Liver (tissue), 9 donors: ENCODE data around the gene ZBTB7B. TPM values are rescaled to one million over a fixed set of nuclear protein-coding genes. Genes with fewer than 3 reads are reported as not detected.

Experiments
- DNase-seq: peaks from one replicate; pipeline ENCODE4 v3.0.0-alpha.2; 2017; ENCODE audit warnings: low spot score
- H3K27ac ChIP-seq, 2 donors: one replicate each; pipeline ENCODE4 v1.7.0; 2013; ENCODE audit warnings: inconsistent platforms in 2 of 2, low read length in 2 of 2, control low read depth in 1 of 2, low read depth in 1 of 2, mild to moderate bottlenecking in 1 of 2
- H3K27me3 ChIP-seq, 4 donors: one replicate each; pipeline versions ENCODE4 v1.6.1 to v1.7.0; 2013; ENCODE audit warnings: low read length in 3 of 4, inconsistent platforms in 1 of 4, mild to moderate bottlenecking in 1 of 4, moderate library complexity in 1 of 4; ENCODE audit not compliant: control insufficient read depth in 4 of 4, insufficient read depth in 4 of 4
- H3K36me3 ChIP-seq, 4 donors: one replicate each; pipeline versions ENCODE4 v1.6.1 to v1.7.0; 2013; ENCODE audit warnings: low read length in 3 of 4, mild to moderate bottlenecking in 3 of 4, low read depth in 1 of 4, moderate library complexity in 1 of 4; ENCODE audit not compliant: control insufficient read depth in 4 of 4, insufficient read depth in 3 of 4
- H3K4me1 ChIP-seq, 4 donors: one replicate each; pipeline versions ENCODE4 v1.6.1 to v1.7.0; 2013; ENCODE audit warnings: low read length in 3 of 4, mild to moderate bottlenecking in 3 of 4, moderate library complexity in 1 of 4; ENCODE audit not compliant: control insufficient read depth in 4 of 4, insufficient read depth in 4 of 4
- H3K4me3 ChIP-seq, 3 donors: one replicate each; pipeline versions ENCODE4 v1.6.1 to v1.7.0; 2013; ENCODE audit warnings: low read length in 3 of 3, control low read depth in 1 of 3, low read depth in 1 of 3, mild to moderate bottlenecking in 1 of 3
- H3K9ac ChIP-seq, 2 donors: one replicate each; pipeline ENCODE4 v1.7.0; 2013; ENCODE audit warnings: low read length in 2 of 2, mild to moderate bottlenecking in 2 of 2, moderate library complexity in 2 of 2, control low read depth in 1 of 2, low read depth in 1 of 2
- H3K9me3 ChIP-seq, 4 donors: one replicate each; pipeline versions ENCODE4 v1.6.1 to v1.7.0; 2013; ENCODE audit warnings: low read length in 3 of 4; ENCODE audit not compliant: control insufficient read depth in 4 of 4
- EGR1 ChIP-seq, 2 donors: IDR thresholded peaks; 2 replicates each; pipeline ENCODE4 v1.6.1; 2016 to 2018; ENCODE audit warnings: antibody characterized with exemption in 2 of 2, low read depth in 2 of 2
- FOXA1 ChIP-seq: IDR thresholded peaks from 2 replicates; pipeline ENCODE4 v1.6.1; 2016; ENCODE audit warnings: antibody characterized with exemption
- FOXA2 ChIP-seq: IDR thresholded peaks from 2 replicates; pipeline ENCODE4 v1.6.1; 2016; ENCODE audit warnings: antibody characterized with exemption
- GABPA ChIP-seq, 2 donors: IDR thresholded peaks in 1 of 2; conservative IDR thresholded peaks in 1 of 2; 2 replicates each; pipeline ENCODE4 v1.6.1; 2016; ENCODE audit warnings: antibody characterized with exemption in 2 of 2, mild to moderate bottlenecking in 1 of 2, moderate library complexity in 1 of 2
- HNF4G ChIP-seq: IDR thresholded peaks from 2 replicates; pipeline ENCODE4 v1.6.1; 2016; ENCODE audit warnings: antibody characterized with exemption
- JUND ChIP-seq, 2 donors: IDR thresholded peaks; 2 replicates each; pipeline ENCODE4 v1.6.1; 2016; ENCODE audit warnings: antibody characterized with exemption in 2 of 2
- NR2F2 ChIP-seq: IDR thresholded peaks from 2 replicates; pipeline ENCODE4 v1.6.1; 2016; ENCODE audit warnings: antibody characterized with exemption
- RAD21 ChIP-seq, 2 donors: IDR thresholded peaks; 2 replicates each; pipeline ENCODE4 v1.6.1; 2016; ENCODE audit warnings: antibody characterized with exemption in 2 of 2, mild to moderate bottlenecking in 2 of 2
- RXRA ChIP-seq, 2 donors: IDR thresholded peaks; 2 replicates each; pipeline ENCODE4 v1.6.1; 2017 to 2018; ENCODE audit warnings: antibody characterized with exemption in 2 of 2, mild to moderate bottlenecking in 1 of 2
- SP1 ChIP-seq: IDR thresholded peaks from 2 replicates; pipeline ENCODE4 v1.6.1; 2018; ENCODE audit warnings: antibody characterized with exemption, mild to moderate bottlenecking
- YY1 ChIP-seq: IDR thresholded peaks from 2 replicates; pipeline ENCODE4 v1.6.1; 2016; ENCODE audit warnings: antibody characterized with exemption, mild to moderate bottlenecking
- WGBS: extraction: QIAGEN DNeasy Blood & Tissue Kit; methylation state at CpG from one replicate; pipeline ENCODE4 v1.1.7; 2013; 5-methylcytosine and 5-hydroxymethylcytosine counted together
- polyA plus RNA-seq, 2 donors: library from polyadenylated mRNA; stranded (reverse) in 1 of 2; unstranded in 1 of 2; fragments of 200-250 nt in 1 of 2; fragments of >200 nt in 1 of 2; fragmentation: Nextera tagmentation in 1 of 2; extraction: Ambion mirVana in 1 of 2; gene quantifications; one replicate each; pipeline versions ENCODE4 v1.2.1 to v1.2.3, GENCODE V29; 2013 to 2015
- total RNA-seq, 2 donors: library from RNA; depleted of rRNA; stranded (reverse); fragments of >200 nt; gene quantifications; one replicate each; pipeline ENCODE4 v1.2.3, GENCODE V29; 2014
- TF ChIP-seq, protein P1 (sequence below): fragments of 150-350 bp; IDR thresholded peaks from 2 replicates; pipeline ENCODE4 v1.5.1; 2017; ENCODE audit warnings: improper control_type of control experiment, low read depth, low read length; ENCODE audit not compliant: missing input control
- TF ChIP-seq, protein P2 (sequence below): IDR thresholded peaks from 2 replicates; pipeline ENCODE4 v1.6.1; 2016; ENCODE audit warnings: antibody characterized with exemption
- TF ChIP-seq, protein P3 (sequence below): IDR thresholded peaks from 2 replicates; pipeline ENCODE4 v1.6.1; 2016; ENCODE audit warnings: antibody characterized with exemption
- TF ChIP-seq, protein P4 (sequence below): IDR thresholded peaks from 2 replicates; pipeline ENCODE4 v1.6.1; 2016; ENCODE audit warnings: antibody characterized with exemption, mild to moderate bottlenecking
- donor health status: healthy.
- donor health status: healthy.
- donor health status: healthy.
- donor health status: healthy.
- donor health status: healthy.

Gene ZBTB7B
- total and polyA plus RNA-seq, 4 donors: 7.0 to 50.2 (median 21.1) TPM

DNA sequence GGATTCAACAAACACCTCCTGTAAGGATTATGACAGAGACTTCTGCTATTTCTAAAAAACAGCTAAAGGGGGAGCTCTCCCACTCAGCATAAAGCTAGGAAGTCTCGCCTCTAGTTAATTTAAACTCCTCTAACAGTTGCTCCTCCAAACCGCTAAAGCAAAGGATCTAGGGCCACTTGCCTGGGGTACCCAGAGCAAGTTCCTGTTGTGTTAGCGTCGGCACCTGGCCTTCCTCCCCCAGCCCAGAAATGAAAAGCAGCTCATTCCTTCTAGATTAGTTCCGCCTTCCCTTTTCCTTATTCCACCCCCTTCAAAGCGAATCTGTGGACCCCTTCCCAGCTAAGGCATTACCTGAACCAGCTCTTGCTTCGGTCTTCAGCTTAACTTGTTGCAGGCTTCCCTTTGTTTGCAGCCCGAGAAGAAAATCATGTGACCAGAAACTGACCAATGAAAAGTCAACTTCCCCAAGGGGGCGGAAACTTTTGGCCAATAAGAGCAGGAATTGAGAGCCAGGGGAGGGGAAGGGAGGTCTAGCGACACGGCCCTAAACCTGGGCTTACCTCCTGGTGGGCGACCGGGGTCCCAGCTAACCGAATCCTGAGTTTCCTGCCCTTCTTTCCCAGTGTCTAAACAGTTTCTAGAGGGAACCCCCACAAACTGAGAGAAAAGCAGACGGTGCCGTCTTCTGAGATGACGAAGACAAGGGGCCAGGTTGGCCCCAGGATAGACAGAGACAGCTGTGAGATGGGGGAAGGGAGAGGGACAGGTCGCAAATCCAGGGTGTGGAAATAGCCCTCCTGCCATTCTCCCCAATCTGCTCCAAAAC is 46.7 kb upstream of the ZBTB7B start, which contains the start of gene PBXIP1:
TSS of gene PBXIP1 (minus strand) at position 382 of the 826 bp plus-strand sequence. CDS start 2,378 bp downstream, outside the sequence.
- H3K9me3 ChIP-seq: no peaks in the 10 kb centered on the region
- WGBS: under 1% methylated on average over 18 of the region's 18 CpGs
- peak within 1 kb of the TSS; percentile 27 to 52 for H3K9ac ChIP-seq
- peak within 1 kb of the TSS; percentile 12 to 49 for H3K27ac ChIP-seq
- H3K4me3 ChIP-seq: peak within 1 kb of the TSS; percentile 40 to 68 (median 57)
- no peaks in the 10 kb centered on the region for H3K27me3 ChIP-seq
- peaks cover 9 to 51% (median 32%) of the 10 kb centered on the region in 4 donors for H3K4me1 ChIP-seq
- TF ChIP-seq EGR1 (IDR thresholded peaks at IDR 0.05; ENCODE audit: low read depth in 2 of 2) (no peak), JUND (IDR thresholded peaks at IDR 0.05) (no peak), GABPA (IDR thresholded peaks at IDR 0.05 in 1 of 2, conservative IDR thresholded peaks at IDR 0.05 in 1 of 2) (peak in 1 of 2 donors; percentile 18), RXRA (IDR thresholded peaks at IDR 0.05) (no peak), FOXA2 (no peak), YY1 (no peak), FOXA1 (no peak), NR2F2 (no peak), RAD21 (IDR thresholded peaks at IDR 0.05) (peak; percentile 23 to 25), SP1 (peak; percentile 63), HNF4G (no peak)
- TF ChIP-seq, protein P1, sequence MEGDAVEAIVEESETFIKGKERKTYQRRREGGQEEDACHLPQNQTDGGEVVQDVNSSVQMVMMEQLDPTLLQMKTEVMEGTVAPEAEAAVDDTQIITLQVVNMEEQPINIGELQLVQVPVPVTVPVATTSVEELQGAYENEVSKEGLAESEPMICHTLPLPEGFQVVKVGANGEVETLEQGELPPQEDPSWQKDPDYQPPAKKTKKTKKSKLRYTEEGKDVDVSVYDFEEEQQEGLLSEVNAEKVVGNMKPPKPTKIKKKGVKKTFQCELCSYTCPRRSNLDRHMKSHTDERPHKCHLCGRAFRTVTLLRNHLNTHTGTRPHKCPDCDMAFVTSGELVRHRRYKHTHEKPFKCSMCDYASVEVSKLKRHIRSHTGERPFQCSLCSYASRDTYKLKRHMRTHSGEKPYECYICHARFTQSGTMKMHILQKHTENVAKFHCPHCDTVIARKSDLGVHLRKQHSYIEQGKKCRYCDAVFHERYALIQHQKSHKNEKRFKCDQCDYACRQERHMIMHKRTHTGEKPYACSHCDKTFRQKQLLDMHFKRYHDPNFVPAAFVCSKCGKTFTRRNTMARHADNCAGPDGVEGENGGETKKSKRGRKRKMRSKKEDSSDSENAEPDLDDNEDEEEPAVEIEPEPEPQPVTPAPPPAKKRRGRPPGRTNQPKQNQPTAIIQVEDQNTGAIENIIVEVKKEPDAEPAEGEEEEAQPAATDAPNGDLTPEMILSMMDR: no peak
- TF ChIP-seq, protein P2, sequence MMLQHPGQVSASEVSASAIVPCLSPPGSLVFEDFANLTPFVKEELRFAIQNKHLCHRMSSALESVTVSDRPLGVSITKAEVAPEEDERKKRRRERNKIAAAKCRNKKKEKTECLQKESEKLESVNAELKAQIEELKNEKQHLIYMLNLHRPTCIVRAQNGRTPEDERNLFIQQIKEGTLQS: no peak
- TF ChIP-seq, protein P3, sequence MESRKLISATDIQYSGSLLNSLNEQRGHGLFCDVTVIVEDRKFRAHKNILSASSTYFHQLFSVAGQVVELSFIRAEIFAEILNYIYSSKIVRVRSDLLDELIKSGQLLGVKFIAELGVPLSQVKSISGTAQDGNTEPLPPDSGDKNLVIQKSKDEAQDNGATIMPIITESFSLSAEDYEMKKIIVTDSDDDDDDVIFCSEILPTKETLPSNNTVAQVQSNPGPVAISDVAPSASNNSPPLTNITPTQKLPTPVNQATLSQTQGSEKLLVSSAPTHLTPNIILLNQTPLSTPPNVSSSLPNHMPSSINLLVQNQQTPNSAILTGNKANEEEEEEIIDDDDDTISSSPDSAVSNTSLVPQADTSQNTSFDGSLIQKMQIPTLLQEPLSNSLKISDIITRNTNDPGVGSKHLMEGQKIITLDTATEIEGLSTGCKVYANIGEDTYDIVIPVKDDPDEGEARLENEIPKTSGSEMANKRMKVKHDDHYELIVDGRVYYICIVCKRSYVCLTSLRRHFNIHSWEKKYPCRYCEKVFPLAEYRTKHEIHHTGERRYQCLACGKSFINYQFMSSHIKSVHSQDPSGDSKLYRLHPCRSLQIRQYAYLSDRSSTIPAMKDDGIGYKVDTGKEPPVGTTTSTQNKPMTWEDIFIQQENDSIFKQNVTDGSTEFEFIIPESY: no peak
- TF ChIP-seq, protein P4, sequence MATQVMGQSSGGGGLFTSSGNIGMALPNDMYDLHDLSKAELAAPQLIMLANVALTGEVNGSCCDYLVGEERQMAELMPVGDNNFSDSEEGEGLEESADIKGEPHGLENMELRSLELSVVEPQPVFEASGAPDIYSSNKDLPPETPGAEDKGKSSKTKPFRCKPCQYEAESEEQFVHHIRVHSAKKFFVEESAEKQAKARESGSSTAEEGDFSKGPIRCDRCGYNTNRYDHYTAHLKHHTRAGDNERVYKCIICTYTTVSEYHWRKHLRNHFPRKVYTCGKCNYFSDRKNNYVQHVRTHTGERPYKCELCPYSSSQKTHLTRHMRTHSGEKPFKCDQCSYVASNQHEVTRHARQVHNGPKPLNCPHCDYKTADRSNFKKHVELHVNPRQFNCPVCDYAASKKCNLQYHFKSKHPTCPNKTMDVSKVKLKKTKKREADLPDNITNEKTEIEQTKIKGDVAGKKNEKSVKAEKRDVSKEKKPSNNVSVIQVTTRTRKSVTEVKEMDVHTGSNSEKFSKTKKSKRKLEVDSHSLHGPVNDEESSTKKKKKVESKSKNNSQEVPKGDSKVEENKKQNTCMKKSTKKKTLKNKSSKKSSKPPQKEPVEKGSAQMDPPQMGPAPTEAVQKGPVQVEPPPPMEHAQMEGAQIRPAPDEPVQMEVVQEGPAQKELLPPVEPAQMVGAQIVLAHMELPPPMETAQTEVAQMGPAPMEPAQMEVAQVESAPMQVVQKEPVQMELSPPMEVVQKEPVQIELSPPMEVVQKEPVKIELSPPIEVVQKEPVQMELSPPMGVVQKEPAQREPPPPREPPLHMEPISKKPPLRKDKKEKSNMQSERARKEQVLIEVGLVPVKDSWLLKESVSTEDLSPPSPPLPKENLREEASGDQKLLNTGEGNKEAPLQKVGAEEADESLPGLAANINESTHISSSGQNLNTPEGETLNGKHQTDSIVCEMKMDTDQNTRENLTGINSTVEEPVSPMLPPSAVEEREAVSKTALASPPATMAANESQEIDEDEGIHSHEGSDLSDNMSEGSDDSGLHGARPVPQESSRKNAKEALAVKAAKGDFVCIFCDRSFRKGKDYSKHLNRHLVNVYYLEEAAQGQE: no peak
- H3K36me3 ChIP-seq: peaks cover 0 to 14% (median 4%) of the 10 kb centered on the region in 4 donors
- DNase-seq: peak; percentile 87
